Right ventricle myocardium inferior (tissue), 1 donor: ENCODE results near the gene CD109. TPM values are rescaled to one million over a fixed set of nuclear protein-coding genes. Genes with fewer than 3 reads are reported as not detected.

ENCODE experiments used
- ATAC-seq: fragments of 200-7000 bp; cut with Tn5 transposase; one replicate; pipeline ENCODE4 v1.9.1; 2020; ENCODE audit warnings: mild to moderate bottlenecking, moderate library complexity
- DNase-seq: peaks from one replicate; pipeline ENCODE4 v3.0.0; 2021; ENCODE audit errors: missing footprints
- intact Hi-C: fragments of 100-400 bp; cut with DNase I; formaldehyde crosslinking; loops from one replicate; pipeline ENCODE4 v1.11.0; 2022
- long read RNA-seq: library from polyadenylated mRNA; unstranded; transcript quantifications from one replicate; pipeline ENCODE4 v2.0.0, GENCODE V29; 2021
- total RNA-seq: library from RNA; stranded (reverse); fragmentation: NEBNext Ultra II Directional; extraction: Animal tissue kit (Norgen Biotek cat#: 25700); gene quantifications from one replicate; pipeline ENCODE4 v1.2.1, GENCODE V29; 2021
- donor health status: DM: no; HTN: yes; CAD: no; lungs with severe emphysema.

CD109 gene
- 7.3 TPM for total RNA-seq
- long read RNA-seq, full-length matches to known transcripts = 2 of 3 reads
- long read RNA-seq, partial matches to known transcripts = 0 of 3 reads
- long read RNA-seq, other reads (novel, unspliced or antisense) = 1 of 3 reads

DNA sequence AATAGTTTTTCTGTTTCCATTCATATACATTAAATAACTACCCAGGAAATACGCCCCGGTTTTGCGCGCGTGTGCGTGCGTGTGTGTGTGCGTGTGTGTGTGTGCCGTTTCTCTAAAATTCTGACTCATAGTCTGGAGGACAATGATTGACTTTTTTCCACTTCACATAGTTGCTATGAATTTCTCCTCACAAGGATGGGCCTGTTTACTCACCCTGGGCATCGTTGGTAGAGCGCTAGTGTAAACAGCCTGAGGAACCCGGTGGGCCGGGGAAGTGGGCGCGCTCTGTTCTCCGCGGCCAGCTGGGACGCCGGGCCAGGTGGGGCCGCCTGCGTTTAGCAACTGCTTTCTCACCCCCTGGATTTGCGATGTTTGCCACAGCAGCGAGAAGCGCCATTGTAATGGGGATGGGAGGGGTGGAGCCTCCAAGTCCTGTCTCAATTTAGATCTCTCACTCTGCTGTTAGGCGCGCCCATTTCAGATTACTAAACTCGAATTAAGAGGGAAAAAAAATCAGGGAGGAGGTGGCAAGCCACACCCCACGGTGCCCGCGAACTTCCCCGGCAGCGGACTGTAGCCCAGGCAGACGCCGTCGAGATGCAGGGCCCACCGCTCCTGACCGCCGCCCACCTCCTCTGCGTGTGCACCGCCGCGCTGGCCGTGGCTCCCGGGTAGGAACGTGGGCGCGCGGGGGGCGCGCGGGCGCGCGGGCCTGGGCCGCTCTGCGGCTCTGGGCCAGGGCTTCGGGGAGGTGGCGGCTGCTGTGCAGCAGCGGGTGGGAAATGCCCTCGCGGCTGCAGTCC, at the start of gene CD109:
Gene CD109 (plus strand): TSS at position 585 of the 803 bp plus-strand sequence. CDS start 13 bp downstream, at position 598.
- intact Hi-C loops = no loop called here
- peak; percentile 68 for DNase-seq
- ATAC-seq = peak; percentile 85

- ATAC-seq (no peak), DNase-seq (no peak)
- intact Hi-C loops = no loop called here
Observed at GRCh38 chr6:73648166-73648565, 47.8 kb upstream of the CD109 start.

- ATAC-seq (no peak), DNase-seq (no peak)
- intact Hi-C loops = loop anchor here (5.0 to 10.0 kb wide), 2 partner anchors 127 to 1595 kb away; partner anchors contain the start of genes COX7A2 and EEF1A1
Observed at GRCh38 chr6:73649783-73650182, 46.2 kb upstream of the CD109 start.

GRCh38 chr6:73652637-73653570, 43.1 kb upstream of the CD109 start:
- ATAC-seq (peak; percentile 43), DNase-seq (peak; percentile 81)
- intact Hi-C loops = loop anchor here (5.0 to 10.0 kb wide), 2 partner anchors 131 to 1592 kb away; partner anchors contain the start of genes COX7A2 and EEF1A1

GRCh38 chr6:73653571-73654424, 42.2 kb upstream of the CD109 start, which contains the start of gene SLC17A5:
SLC17A5 (minus strand) TSS chr6:73653992; CDS start chr6:73653886, 106 bp downstream.
- DNase-seq (peak; percentile 96), ATAC-seq (peak; percentile 99)
- intact Hi-C loops = loop anchor here (5.0 to 10.0 kb wide), 2 partner anchors 131 to 1591 kb away; partner anchors contain the start of genes COX7A2 and EEF1A1

DNA sequence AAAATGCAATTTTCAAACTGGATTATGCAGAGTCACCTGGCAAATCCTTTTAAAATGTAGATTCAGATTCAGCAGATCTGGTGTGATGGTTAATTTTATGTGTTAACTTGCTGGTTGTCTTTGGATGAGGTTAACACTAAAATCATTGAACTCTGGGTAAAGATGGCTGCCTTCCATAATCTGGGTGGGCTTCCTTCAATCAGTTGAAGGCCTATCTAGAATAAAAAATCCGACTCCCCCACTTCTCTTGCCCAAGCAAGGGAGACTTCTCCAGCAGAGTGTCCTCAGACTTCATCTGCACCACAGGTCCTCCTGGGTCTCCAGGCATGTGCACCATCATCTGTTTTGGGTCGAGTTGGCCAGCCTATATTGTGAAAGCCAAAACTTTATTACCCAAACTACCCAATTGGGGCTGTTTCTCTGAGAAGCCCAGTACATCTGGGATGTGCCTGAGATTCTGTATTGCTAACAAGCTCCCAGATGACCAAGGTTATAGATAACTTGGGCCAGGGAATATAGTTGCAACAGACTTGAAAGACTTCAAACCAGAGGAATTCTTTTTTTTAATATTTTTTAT, 40.6 kb upstream of the CD109 start:
- ATAC-seq (no peak), DNase-seq (no peak)
- intact Hi-C loops = loop anchor here (10.0 kb wide), 1 partner anchor 1589 kb away; the partner anchor contains the start of gene COX7A2

DNA sequence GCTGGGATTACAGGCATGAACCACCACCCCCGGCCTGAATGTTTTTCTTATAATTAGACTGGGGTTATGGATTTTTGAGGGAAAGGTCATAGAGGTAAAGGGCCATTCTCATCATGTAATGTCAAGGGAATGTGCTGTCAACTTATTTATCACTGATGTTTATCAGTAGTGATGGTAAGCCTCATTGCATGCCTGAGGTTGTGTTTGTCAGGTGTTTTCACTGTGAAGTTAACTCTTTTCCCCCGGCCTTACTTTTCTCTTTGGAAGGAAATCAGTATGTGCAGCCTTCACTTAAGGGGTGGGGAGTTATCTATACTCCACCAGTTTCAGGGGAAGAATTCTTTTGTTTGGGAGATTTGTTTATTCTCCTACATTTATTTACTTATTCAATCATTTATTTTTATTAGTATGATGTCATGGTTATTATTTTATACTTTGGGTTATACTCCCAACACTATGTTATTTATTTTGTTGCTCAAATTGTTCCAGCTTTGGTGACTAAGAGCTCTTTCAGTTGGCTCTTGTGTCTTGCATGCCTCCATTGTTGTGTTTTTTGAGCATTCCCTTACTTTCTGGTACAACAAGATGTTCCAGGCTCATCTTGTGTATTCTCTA, 39.4 kb upstream of the CD109 start:
- ATAC-seq (no peak), DNase-seq (no peak)
- intact Hi-C loops = loop anchor here (10.0 kb wide), 1 partner anchor 1588 kb away; the partner anchor contains the start of gene COX7A2

- DNase-seq (no peak), ATAC-seq (no peak)
- intact Hi-C loops = loop anchor here (10.0 kb wide), 1 partner anchor 1588 kb away; the partner anchor contains the start of gene COX7A2
Observed at GRCh38 chr6:73657201-73657600, 38.8 kb upstream of the CD109 start.

DNA sequence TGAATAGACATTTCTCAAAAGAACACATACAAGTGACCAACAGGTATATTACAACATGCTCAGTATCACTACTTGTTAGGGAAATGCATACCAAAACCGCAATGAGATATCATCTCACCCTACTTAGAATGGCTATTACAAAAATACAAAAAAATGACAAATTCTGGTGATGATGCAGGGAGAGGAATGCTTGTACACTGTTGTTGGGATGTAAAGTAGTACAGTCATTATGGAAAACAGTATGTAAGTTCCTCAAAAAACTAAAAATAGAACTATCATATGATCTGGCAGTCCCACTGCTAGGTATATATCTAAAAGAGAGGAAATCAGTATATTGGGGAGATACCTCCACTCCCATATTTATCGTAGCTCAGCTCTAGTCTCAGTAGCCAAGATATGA, 31.3 kb upstream of the CD109 start:
- ATAC-seq = no peak
- no peak for DNase-seq
- intact Hi-C loops = no loop called here

DNA sequence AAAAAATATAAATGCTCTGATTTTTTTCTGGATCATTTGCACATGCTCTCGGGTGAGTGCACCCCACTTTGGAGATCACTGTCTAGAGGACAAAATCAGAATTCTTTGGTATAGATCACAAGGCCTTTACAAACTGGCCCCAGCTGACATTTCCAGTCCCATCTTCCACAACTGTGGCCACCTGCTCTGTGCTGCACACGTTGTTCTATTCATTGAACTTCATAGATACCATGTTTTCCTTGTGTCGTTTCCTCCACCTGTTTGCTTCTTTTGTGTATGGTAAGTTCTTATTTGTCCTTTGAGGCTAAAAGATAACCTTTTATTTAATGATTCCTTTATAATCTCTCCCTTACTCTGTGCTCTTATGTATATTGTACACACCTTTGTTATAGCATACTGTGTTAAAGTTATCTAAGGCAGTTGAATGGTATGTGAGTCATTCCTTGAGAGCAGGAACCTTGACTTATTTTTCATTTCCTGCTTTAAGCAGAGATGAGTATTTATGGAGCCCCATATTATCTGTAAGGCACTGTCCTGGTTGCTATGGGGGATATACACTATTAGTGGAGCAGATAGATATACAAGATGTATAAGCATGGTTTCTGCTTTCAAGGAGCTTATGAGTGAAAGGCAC, 30.2 kb upstream of the CD109 start:
- intact Hi-C loops = no loop called here
- no peak for DNase-seq
- ATAC-seq = no peak

GRCh38 chr6:73666393-73666792, 29.6 kb upstream of the CD109 start:
- no peak for DNase-seq
- no peak for ATAC-seq
- intact Hi-C loops = no loop called here

DNA sequence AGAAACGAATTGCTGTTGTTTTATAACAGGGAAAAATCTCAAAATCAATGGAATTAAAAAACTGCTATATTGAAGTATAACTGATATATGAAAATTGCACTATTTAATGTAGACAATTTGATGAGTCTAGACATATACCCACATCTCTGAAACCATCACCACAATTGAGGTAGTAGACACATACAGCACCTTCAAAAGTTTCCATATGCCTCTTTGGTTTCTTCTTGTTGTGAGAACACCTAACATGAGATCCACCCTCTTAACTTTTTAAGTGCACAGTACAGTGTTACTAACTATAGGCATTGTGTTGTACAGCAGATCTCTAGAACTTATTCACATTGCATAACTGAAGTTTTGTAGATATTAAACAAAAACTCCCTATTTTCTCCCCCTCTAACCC, 28.2 kb upstream of the CD109 start:
- ATAC-seq = no peak
- intact Hi-C loops = no loop called here
- no peak for DNase-seq

DNA sequence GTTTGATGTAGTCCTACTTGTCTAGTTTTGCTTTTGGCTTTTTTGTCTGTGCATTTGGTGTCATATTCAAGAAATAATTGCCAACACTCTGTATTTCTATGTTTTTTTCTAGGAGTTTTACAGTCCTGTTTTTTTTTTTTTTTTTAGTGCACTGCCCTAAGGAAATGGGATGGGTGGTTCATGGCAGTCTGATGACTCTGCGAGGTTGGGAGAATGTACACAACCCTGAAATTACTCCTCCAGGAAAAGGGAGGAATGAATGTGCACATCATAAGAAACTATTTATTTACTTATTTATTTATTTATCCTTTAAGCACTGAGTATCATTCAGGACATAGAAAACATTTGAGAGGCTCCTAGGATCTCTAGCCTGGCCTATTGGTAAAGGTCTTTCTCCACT, 27.0 kb upstream of the CD109 start:
- ATAC-seq (no peak), DNase-seq (no peak)
- intact Hi-C loops = no loop called here

DNA sequence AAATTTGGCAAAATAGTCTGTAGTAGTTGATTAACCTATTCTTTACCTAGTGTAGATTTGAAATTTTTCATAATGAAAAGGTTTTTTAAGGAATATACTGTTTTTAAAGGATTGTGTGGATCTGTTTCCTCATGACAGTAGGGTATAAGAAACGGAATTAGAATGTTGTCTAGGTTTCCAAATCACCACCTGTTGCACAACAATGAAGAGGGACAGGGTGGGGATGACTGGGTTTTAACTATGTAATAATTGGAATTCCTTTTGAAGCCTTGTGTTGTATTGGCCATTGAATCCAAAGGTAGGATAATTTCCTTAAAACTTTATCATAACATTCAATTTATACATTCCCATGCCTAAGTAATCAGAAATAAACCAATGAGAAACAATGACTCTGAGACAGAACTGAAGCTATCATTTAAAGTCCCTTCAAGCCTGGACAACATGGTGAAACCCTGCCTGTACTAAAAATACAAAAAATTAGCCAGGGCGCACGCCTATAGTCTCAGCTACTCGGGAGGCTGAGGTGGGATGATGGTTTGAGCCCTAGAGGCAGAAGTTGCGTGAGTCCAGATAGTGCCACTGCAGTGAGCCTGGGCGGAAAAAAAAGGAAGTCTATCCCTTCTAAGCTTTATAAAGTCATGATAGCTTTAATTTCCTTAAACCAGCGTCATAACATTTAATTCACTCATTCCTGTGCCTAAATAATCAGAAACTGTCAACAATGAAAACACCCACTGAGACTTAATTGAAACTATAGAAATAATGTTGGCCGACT, 23.9 kb upstream of the CD109 start:
- ATAC-seq (no peak), DNase-seq (no peak)
- intact Hi-C loops = loop anchor here (10.0 kb wide), 1 partner anchor 1543 kb away; no protein-coding TSS in a partner anchor

- DNase-seq (peak; percentile 74), ATAC-seq (peak; percentile 88)
- intact Hi-C loops = loop anchor here (1.0 to 10.0 kb wide), 2 partner anchors 58 to 1539 kb away; no protein-coding TSS in a partner anchor
Observed at GRCh38 chr6:73675466-73676098, 20.4 kb upstream of the CD109 start.
